NCI-H2227 (cell line): ENCODE measurements around the gene NEDD4L.
"Not testable (repeated sequence)": the region's sequence is repeated elsewhere in the genome, so short reads cannot be mapped to it uniquely, and the experiment has no call there.

Experiments used
- DNase-seq: peaks from one replicate; lab custom pipeline; 2025; ENCODE audit not compliant: unreplicated experiment; lab: John Stamatoyannopoulos, UW

NEDD4L gene

GRCh38 chr18:58256316-58257080, 212.5 kb downstream of the NEDD4L start:
- no peak for DNase-seq

GRCh38 chr18:58257461-58257860, 213.4 kb downstream of the NEDD4L start:
- DNase-seq = no peak

- no peak for DNase-seq
Measured at GRCh38 chr18:58258692-58259342, 214.8 kb downstream of the NEDD4L start.

- DNase-seq = no peak
Measured at GRCh38 chr18:58263055-58263957, 219.3 kb downstream of the NEDD4L start.

GRCh38 chr18:58264075-58264474, 220.0 kb downstream of the NEDD4L start:
- no peak for DNase-seq

- DNase-seq = no peak
Measured at GRCh38 chr18:58264840-58265239, 220.8 kb downstream of the NEDD4L start.

GRCh38 chr18:58265489-58265888, 221.5 kb downstream of the NEDD4L start:
- DNase-seq = not testable (repeated sequence)

- no peak for DNase-seq
Measured at GRCh38 chr18:58266291-58266690, 222.3 kb downstream of the NEDD4L start.

GRCh38 chr18:58267493-58267892, 223.5 kb downstream of the NEDD4L start:
- DNase-seq = no peak

- no peak for DNase-seq
Measured at GRCh38 chr18:58268849-58269248, 224.8 kb downstream of the NEDD4L start.

- no peak for DNase-seq
Measured at GRCh38 chr18:58269931-58270330, 225.9 kb downstream of the NEDD4L start.

GRCh38 chr18:58270396-58270795, 226.4 kb downstream of the NEDD4L start:
- DNase-seq = no peak

- no peak for DNase-seq
Measured at GRCh38 chr18:58271770-58272169, 227.7 kb downstream of the NEDD4L start.

GRCh38 chr18:58272209-58272608, 228.2 kb downstream of the NEDD4L start:
- no peak for DNase-seq

GRCh38 chr18:58272779-58273435, 228.9 kb downstream of the NEDD4L start:
- DNase-seq = no peak

GRCh38 chr18:58275176-58275575, 231.2 kb downstream of the NEDD4L start:
- no peak for DNase-seq

GRCh38 chr18:58276789-58277739, 233.0 kb downstream of the NEDD4L start:
- DNase-seq = no peak

GRCh38 chr18:58279504-58280175, 235.6 kb downstream of the NEDD4L start:
- DNase-seq = no peak

- no peak for DNase-seq
Measured at GRCh38 chr18:58280191-58280590, 236.2 kb downstream of the NEDD4L start.
